Heart left ventricle (tissue), 13 donors: Measurements from ENCODE around the gene PEMT.

Experiments
- CTCF ChIP-seq, 12 donors: fragments of 200-600 bp; sonication (generic) in 4 of 12; IDR thresholded peaks; one replicate each; pipeline versions ENCODE4 v1.5.0 to v1.8.0; 2018 to 2022; ENCODE audit warnings: antibody characterized with exemption in 12 of 12, mild to moderate bottlenecking in 5 of 12
- POLR2A ChIP-seq, 2 donors: fragments of 450-650 bp; IDR thresholded peaks; one replicate each; pipeline ENCODE4 v1.6.1; 2017; ENCODE audit warnings: antibody characterized with exemption in 2 of 2, mild to moderate bottlenecking in 2 of 2, moderate library complexity in 2 of 2
- donor health status: ischemic (EF 13 %, LVEDD 7.1; RV severe dilation, severe dysfunction).
- donor health status: DM: no; HTN: yes; CAD: no.
- donor health status: DM: no; HTN: no; CAD: no.
- donor health status: ischemic (EF 25% LVEDD 6.9; RV normal size, moderate dysfunction).
- donor health status: ischemic (EF 25% LVEDD 5.7; RV mildly dilated, moderate dysfunction).
- donor health status: ischemic (EF 35%, LVEDD 5.7; RV mildly dilated, moderate dysfunction).
- donor health status: nonischemic (EF 11% LVEDD 7.7; RV severe dilation, severe dysfunction).
- donor health status: DM: yes; HTN: yes; CAD: no.
- donor health status: PGD.
- donor health status: ischemic (EF 29% LVEDD 5.4; RV normal size, mild dysfunction).
- donor health status: nonischemic (EF 23%, LVEDD 6.1; RV moderate dilation, normal function).

- TF ChIP-seq CTCF (IDR thresholded peaks at IDR 0.05) = no peak
- TF ChIP-seq POLR2A (IDR thresholded peaks at IDR 0.05) = no peak
Measured at GRCh38 chr17:17546399-17547185, 44.9 kb downstream of the PEMT start.
